ENCODE measurements around the gene L1TD1.
"Not testable (repeated sequence)": the region's sequence is repeated elsewhere in the genome, so short reads cannot be mapped to it uniquely, and the experiment has no call there.

Gene L1TD1

GRCh38 chr1:62194651-62195544 is at the start of gene L1TD1:
TSS of gene L1TD1 (plus strand) at chr1:62194849. CDS start at chr1:62206629, 11,780 bp downstream.
- DNase-seq: no peak

GRCh38 chr1:62159940-62160348 is 34.7 kb upstream of the L1TD1 start:
- DNase-seq: no peak

GRCh38 chr1:62161711-62162110 is 32.9 kb upstream of the L1TD1 start:
- no peak for DNase-seq

GRCh38 chr1:62170380-62170779 is 24.3 kb upstream of the L1TD1 start:
- DNase-seq: not testable (repeated sequence)

GRCh38 chr1:62175568-62176179 is 19.0 kb upstream of the L1TD1 start:
- peak; percentile 29 for DNase-seq

GRCh38 chr1:62176597-62177312 is 17.9 kb upstream of the L1TD1 start:
- no peak for DNase-seq

- DNase-seq: no peak
Measured at GRCh38 chr1:62177621-62178020, 17.0 kb upstream of the L1TD1 start.

- no peak for DNase-seq
Measured at GRCh38 chr1:62178372-62178771, 16.3 kb upstream of the L1TD1 start.

GRCh38 chr1:62180054-62180453 is 14.6 kb upstream of the L1TD1 start:
- DNase-seq: not testable (repeated sequence)

GRCh38 chr1:62180639-62181038 is 14.0 kb upstream of the L1TD1 start:
- DNase-seq: no peak

GRCh38 chr1:62181532-62181931 is 13.1 kb upstream of the L1TD1 start:
- no peak for DNase-seq

- DNase-seq: not testable (repeated sequence)
Measured at GRCh38 chr1:62182157-62182556, 12.5 kb upstream of the L1TD1 start.

- not testable (repeated sequence) for DNase-seq
Measured at GRCh38 chr1:62183164-62184020, 11.3 kb upstream of the L1TD1 start.

GRCh38 chr1:62184336-62184735 is 10.3 kb upstream of the L1TD1 start:
- DNase-seq: no peak

GRCh38 chr1:62185233-62185632 is 9.4 kb upstream of the L1TD1 start:
- not testable (repeated sequence) for DNase-seq

- DNase-seq: no peak
Measured at GRCh38 chr1:62185677-62186076, 9.0 kb upstream of the L1TD1 start.

- no peak for DNase-seq
Measured at GRCh38 chr1:62187548-62187947, 7.1 kb upstream of the L1TD1 start.

GRCh38 chr1:62188111-62188510 is 6.5 kb upstream of the L1TD1 start:
- DNase-seq: no peak

- no peak for DNase-seq
Measured at GRCh38 chr1:62196086-62196690, 1.5 kb downstream of the L1TD1 start.

GRCh38 chr1:62198069-62198780 is 3.6 kb downstream of the L1TD1 start:
- DNase-seq: no peak

- no peak for DNase-seq
Measured at GRCh38 chr1:62198781-62199125, 4.1 kb downstream of the L1TD1 start.

- DNase-seq: no peak
Measured at GRCh38 chr1:62207187-62207586, 12.5 kb downstream of the L1TD1 start.

Data from T1000 (cell line).